Erythroblast (primary cell): ENCODE measurements around the gene NOD2.

Source experiments
- GATA1 ChIP-seq: IDR thresholded peaks from 2 replicates; pipeline ENCODE4 v1.6.1; 2011; ENCODE audit warnings: low read depth, mild to moderate bottlenecking, control low read depth, low read length, moderate library complexity
- POLR2A ChIP-seq: IDR thresholded peaks from 2 replicates; pipeline ENCODE4 v1.6.1; 2011; ENCODE audit warnings: mild to moderate bottlenecking, low read length

DNA sequence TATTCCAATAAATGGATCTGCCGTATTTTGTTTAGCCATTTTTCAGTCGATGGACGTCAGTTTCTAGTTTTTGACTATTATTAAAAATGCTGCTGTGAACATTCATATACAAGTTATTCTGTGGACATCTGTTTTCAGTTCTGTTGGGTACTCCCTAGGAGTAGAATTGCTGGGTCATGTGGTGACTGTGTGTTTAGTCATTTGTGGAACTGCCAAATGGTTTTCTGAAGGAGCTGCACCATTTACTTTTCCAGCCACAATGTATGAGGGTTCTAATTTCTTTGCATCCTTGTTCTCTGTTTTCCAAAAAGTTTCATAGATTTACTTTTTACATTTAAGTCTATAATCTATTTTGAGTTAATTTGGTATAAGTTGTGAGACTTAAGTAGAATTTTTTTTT, 78.0 kb downstream of the NOD2 start:
- no peak for TF ChIP-seq POLR2A
- no peak for TF ChIP-seq GATA1
